K562 (cell line): ENCODE measurements around the gene GON4L. TPM values are rescaled to one million over a fixed set of nuclear protein-coding genes. Genes with fewer than 3 reads are reported as not detected.

Experiments
- CHD2 ChIP-seq: IDR thresholded peaks from 2 replicates; pipeline ENCODE4 v1.6.1; 2011; ENCODE audit warnings: low read depth, low read length
- DIDO1 ChIP-seq: fragments of 450-650 bp; IDR thresholded peaks from 2 replicates; pipeline ENCODE4 v1.6.1; 2016; ENCODE audit warnings: low read depth, missing biosample characterization, missing genetic modification characterization
- EWSR1 ChIP-seq: fragments of 450-650 bp; IDR thresholded peaks from 2 replicates; pipeline ENCODE4 v1.6.1; 2018; ENCODE audit warnings: borderline replicate concordance, mild to moderate bottlenecking, low read depth, moderate library complexity; ENCODE audit not compliant: partially characterized antibody
- FOXP1 ChIP-seq: sonication (generic); formaldehyde crosslinking; IDR thresholded peaks from 2 replicates; pipeline ENCODE4 v1.8.0; 2022; ENCODE audit warnings: mild to moderate bottlenecking, missing genetic modification reagents
- NFE2L1 ChIP-seq: fragments of 450-650 bp; IDR thresholded peaks from 2 replicates; pipeline ENCODE4 v1.6.1; 2016; ENCODE audit warnings: missing genetic modification characterization, low read depth, mild to moderate bottlenecking, missing compliant biosample characterization, moderate library complexity, borderline replicate concordance
- POLR2AphosphoS5 ChIP-seq: IDR thresholded peaks from 2 replicates; pipeline ENCODE4 v1.6.1; 2011; ENCODE audit warnings: mild to moderate bottlenecking, low read depth, low read length, moderate library complexity; ENCODE audit not compliant: control insufficient read depth, insufficient read depth
- SMAD4 ChIP-seq: fragments of 250-450 bp; sonication (Bioruptor Pico); conservative IDR thresholded peaks from 2 replicates; pipeline ENCODE4 v1.8.0; 2021; ENCODE audit warnings: inconsistent platforms, mild to moderate bottlenecking, moderate library complexity
- SNAPC5 ChIP-seq: fragments of 250-450 bp; sonication (Bioruptor Pico); IDR thresholded peaks from 2 replicates; pipeline ENCODE4 v1.8.0; 2021; ENCODE audit warnings: moderate library complexity, mild to moderate bottlenecking, inconsistent platforms
- STAT5B ChIP-seq: fragments of 250-450 bp; sonication (Bioruptor Pico); IDR thresholded peaks from 2 replicates; pipeline ENCODE4 v1.8.0; 2021; ENCODE audit warnings: mild to moderate bottlenecking, inconsistent platforms
- TAF1 ChIP-seq: IDR thresholded peaks from 2 replicates; pipeline ENCODE4 v1.6.1; 2011; ENCODE audit warnings: mild to moderate bottlenecking, low read length, moderate library complexity; ENCODE audit not compliant: insufficient read depth, control insufficient read depth, severe bottlenecking; ENCODE audit errors: extremely low read depth
- TAF7 ChIP-seq: fragments of 450-650 bp; IDR thresholded peaks from 2 replicates; pipeline ENCODE4 v1.6.1; 2016; ENCODE audit warnings: missing genetic modification characterization, missing compliant biosample characterization
- THAP7 ChIP-seq: fragments of 250-450 bp; sonication (Bioruptor Pico); IDR thresholded peaks from 2 replicates; pipeline ENCODE4 v1.5.0; 2021
- THRA ChIP-seq: fragments of 450-650 bp; IDR thresholded peaks from 2 replicates; pipeline ENCODE4 v1.6.1; 2017; ENCODE audit warnings: mild to moderate bottlenecking, moderate library complexity
- ZFX ChIP-seq: sonication (generic); formaldehyde crosslinking; IDR thresholded peaks from 2 replicates; pipeline ENCODE4 v1.8.0; 2022; ENCODE audit warnings: mild to moderate bottlenecking, missing genetic modification reagents, moderate library complexity
- ZNF24 ChIP-seq: fragments of 450-650 bp; IDR thresholded peaks from 2 replicates; pipeline ENCODE4 v1.6.1; 2016
- ZNF263 ChIP-seq: sonication (generic); formaldehyde crosslinking; IDR thresholded peaks from 2 replicates; pipeline ENCODE4 v1.8.0; 2022; ENCODE audit warnings: mild to moderate bottlenecking, missing genetic modification reagents, borderline replicate concordance
- ZNF830 ChIP-seq: fragments of 250-450 bp; sonication (Bioruptor Pico); IDR thresholded peaks from 2 replicates; pipeline ENCODE4 v1.5.0; 2021; ENCODE audit warnings: mild to moderate bottlenecking
- polyA plus RNA-seq, 8 experiments: library from polyadenylated mRNA; depleted of rRNA in 4 of 8; stranded (reverse) in 5 of 8; unstranded in 3 of 8; fragments of >200 nt; fragmentation: Nextera tagmentation in 2 of 8; fragmentation: Illumina TruSeq in 1 of 8; extraction: Ambion mirVana in 2 of 8; extraction: Trizol in 1 of 8; gene quantifications; 2 replicates each; pipeline versions ENCODE4 v1.2.1 to v1.2.3, GENCODE V29; 2011 to 2014; ENCODE audit warnings: inconsistent platforms in 1 of 8, missing spikeins in 1 of 8
- total RNA-seq, 7 experiments: library from RNA; depleted of rRNA in 6 of 7; stranded (reverse); fragments of >200 nt in 6 of 7; fragmentation: Illumina TruSeq in 2 of 7; extraction: Trizol in 2 of 7; gene quantifications; 2 replicates each; pipeline versions ENCODE4 v1.2.1 to v1.2.3, GENCODE V29; 2011 to 2021; ENCODE audit warnings: low replicate concordance in 1 of 7
- TF ChIP-seq, protein P1 (sequence below): fragments of 450-650 bp; formaldehyde crosslinking; IDR thresholded peaks from 2 replicates; pipeline ENCODE4 v1.4.0; 2022; ENCODE audit warnings: missing genetic modification characterization
- TF ChIP-seq, protein P2 (sequence below): fragments of 250-450 bp; sonication (Bioruptor Pico); IDR thresholded peaks from 2 replicates; pipeline ENCODE4 v1.4.0; 2020

The GON4L gene
- total and polyA plus RNA-seq, 9 of the 15 experiments (the other 6 are each of a cell fraction or from before 2014, with no cell fraction given) = 20.2 to 47.4 (median 33.6) TPM

- TF ChIP-seq, protein P1, sequence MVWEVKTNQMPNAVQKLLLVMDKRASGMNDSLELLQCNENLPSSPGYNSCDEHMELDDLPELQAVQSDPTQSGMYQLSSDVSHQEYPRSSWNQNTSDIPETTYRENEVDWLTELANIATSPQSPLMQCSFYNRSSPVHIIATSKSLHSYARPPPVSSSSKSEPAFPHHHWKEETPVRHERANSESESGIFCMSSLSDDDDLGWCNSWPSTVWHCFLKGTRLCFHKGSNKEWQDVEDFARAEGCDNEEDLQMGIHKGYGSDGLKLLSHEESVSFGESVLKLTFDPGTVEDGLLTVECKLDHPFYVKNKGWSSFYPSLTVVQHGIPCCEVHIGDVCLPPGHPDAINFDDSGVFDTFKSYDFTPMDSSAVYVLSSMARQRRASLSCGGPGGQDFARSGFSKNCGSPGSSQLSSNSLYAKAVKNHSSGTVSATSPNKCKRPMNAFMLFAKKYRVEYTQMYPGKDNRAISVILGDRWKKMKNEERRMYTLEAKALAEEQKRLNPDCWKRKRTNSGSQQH (CRISPR knock-in tag) = no peak
- no peak for TF ChIP-seq THRA
- TF ChIP-seq THAP7 (CRISPR knock-in tag) = no peak
- TF ChIP-seq, protein P2, sequence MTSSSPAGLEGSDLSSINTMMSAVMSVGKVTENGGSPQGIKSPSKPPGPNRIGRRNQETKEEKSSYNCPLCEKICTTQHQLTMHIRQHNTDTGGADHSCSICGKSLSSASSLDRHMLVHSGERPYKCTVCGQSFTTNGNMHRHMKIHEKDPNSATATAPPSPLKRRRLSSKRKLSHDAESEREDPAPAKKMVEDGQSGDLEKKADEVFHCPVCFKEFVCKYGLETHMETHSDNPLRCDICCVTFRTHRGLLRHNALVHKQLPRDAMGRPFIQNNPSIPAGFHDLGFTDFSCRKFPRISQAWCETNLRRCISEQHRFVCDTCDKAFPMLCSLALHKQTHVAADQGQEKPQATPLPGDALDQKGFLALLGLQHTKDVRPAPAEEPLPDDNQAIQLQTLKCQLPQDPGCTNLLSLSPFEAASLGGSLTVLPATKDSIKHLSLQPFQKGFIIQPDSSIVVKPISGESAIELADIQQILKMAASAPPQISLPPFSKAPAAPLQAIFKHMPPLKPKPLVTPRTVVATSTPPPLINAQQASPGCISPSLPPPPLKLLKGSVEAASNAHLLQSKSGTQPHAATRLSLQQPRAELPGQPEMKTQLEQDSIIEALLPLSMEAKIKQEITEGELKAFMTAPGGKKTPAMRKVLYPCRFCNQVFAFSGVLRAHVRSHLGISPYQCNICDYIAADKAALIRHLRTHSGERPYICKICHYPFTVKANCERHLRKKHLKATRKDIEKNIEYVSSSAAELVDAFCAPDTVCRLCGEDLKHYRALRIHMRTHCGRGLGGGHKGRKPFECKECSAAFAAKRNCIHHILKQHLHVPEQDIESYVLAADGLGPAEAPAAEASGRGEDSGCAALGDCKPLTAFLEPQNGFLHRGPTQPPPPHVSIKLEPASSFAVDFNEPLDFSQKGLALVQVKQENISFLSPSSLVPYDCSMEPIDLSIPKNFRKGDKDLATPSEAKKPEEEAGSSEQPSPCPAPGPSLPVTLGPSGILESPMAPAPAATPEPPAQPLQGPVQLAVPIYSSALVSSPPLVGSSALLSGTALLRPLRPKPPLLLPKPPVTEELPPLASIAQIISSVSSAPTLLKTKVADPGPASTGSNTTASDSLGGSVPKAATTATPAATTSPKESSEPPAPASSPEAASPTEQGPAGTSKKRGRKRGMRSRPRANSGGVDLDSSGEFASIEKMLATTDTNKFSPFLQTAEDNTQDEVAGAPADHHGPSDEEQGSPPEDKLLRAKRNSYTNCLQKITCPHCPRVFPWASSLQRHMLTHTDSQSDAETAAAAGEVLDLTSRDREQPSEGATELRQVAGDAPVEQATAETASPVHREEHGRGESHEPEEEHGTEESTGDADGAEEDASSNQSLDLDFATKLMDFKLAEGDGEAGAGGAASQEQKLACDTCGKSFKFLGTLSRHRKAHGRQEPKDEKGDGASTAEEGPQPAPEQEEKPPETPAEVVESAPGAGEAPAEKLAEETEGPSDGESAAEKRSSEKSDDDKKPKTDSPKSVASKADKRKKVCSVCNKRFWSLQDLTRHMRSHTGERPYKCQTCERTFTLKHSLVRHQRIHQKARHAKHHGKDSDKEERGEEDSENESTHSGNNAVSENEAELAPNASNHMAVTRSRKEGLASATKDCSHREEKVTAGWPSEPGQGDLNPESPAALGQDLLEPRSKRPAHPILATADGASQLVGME (CRISPR knock-in tag) = peak; percentile 71; the same call in 1 of the 2 replicates
- TF ChIP-seq TAF7 (tag) = 0 out of 2 replicates have a peak, but pooled peaks have one; percentile 30
- TF ChIP-seq ZNF263 (CRISPR knock-in tag) = no peak
- no peak for TF ChIP-seq ZNF24
- no peak for TF ChIP-seq NFE2L1 (tag)
- TF ChIP-seq EWSR1 = no peak
- TF ChIP-seq ZNF830 = no peak
- TF ChIP-seq TAF1 = no peak
- TF ChIP-seq ZFX = no peak
- no peak for TF ChIP-seq FOXP1 (CRISPR knock-in tag)
- TF ChIP-seq DIDO1 (tag) = no peak
- TF ChIP-seq CHD2 = no peak
- no peak for TF ChIP-seq SNAPC5
- no peak for TF ChIP-seq STAT5B
- no peak for TF ChIP-seq POLR2AphosphoS5
- TF ChIP-seq SMAD4 (CRISPR knock-in tag) = 0 out of 2 replicates have a peak, but pooled peaks have one; percentile 24
Observed at GRCh38 chr1:155834296-155834926, 22.6 kb downstream of the GON4L start (continued).
